Measurements from ENCODE around the gene CDK19. TPM values are rescaled to one million over a fixed set of nuclear protein-coding genes. Genes with fewer than 3 reads are reported as not detected.

Gene CDK19
- total and polyA plus RNA-seq, 2 of the 13 experiments (the other 11 are each of a cell fraction or from before 2014, with no cell fraction given), result 13.4 to 27.0 TPM

- no peak for TF ChIP-seq ZNF180 (CRISPR knock-in tag; IDR thresholded peaks at IDR 0.05; ENCODE audit: borderline replicate concordance, low read depth)
- no peak for TF ChIP-seq ZNF746 (CRISPR knock-in tag; IDR thresholded peaks at IDR 0.05)
- no peak for TF ChIP-seq BRCA1 (CRISPR knock-in tag; IDR thresholded peaks at IDR 0.05)
- TF ChIP-seq NCOA5 (CRISPR knock-in tag; IDR thresholded peaks at IDR 0.05), result no peak
- no peak for TF ChIP-seq CENPBD1 (CRISPR knock-in tag; IDR thresholded peaks at IDR 0.05; ENCODE audit: borderline replicate concordance, low read depth)
- no peak for TF ChIP-seq ZNF747 (CRISPR knock-in tag; IDR thresholded peaks at IDR 0.05; ENCODE audit: borderline replicate concordance)
- TF ChIP-seq ZNF383 (CRISPR knock-in tag; IDR thresholded peaks at IDR 0.05; ENCODE audit: borderline replicate concordance), result no peak
- TF ChIP-seq ZNF776 (CRISPR knock-in tag; IDR thresholded peaks at IDR 0.05), result no peak
- TF ChIP-seq ZMYM2 (CRISPR knock-in tag; IDR thresholded peaks at IDR 0.05), result no peak
- no peak for TF ChIP-seq NAIF1 (CRISPR knock-in tag; IDR thresholded peaks at IDR 0.05; ENCODE audit: borderline replicate concordance)
- TF ChIP-seq, protein P1, sequence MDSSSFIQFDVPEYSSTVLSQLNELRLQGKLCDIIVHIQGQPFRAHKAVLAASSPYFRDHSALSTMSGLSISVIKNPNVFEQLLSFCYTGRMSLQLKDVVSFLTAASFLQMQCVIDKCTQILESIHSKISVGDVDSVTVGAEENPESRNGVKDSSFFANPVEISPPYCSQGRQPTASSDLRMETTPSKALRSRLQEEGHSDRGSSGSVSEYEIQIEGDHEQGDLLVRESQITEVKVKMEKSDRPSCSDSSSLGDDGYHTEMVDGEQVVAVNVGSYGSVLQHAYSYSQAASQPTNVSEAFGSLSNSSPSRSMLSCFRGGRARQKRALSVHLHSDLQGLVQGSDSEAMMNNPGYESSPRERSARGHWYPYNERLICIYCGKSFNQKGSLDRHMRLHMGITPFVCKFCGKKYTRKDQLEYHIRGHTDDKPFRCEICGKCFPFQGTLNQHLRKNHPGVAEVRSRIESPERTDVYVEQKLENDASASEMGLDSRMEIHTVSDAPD (CRISPR knock-in tag; IDR thresholded peaks at IDR 0.05), result no peak
- no peak for TF ChIP-seq HCFC1 (IDR thresholded peaks at IDR 0.05; ENCODE audit: low read depth, low read length)
- peak; percentile 53; the same call in 1 of the 2 replicates for TF ChIP-seq SIX4 (CRISPR knock-in tag; IDR thresholded peaks at IDR 0.05)
- TF ChIP-seq HNF4A (CRISPR knock-in tag; IDR thresholded peaks at IDR 0.05), result peak; percentile 72
- no peak for TF ChIP-seq SKIL (CRISPR knock-in tag; IDR thresholded peaks at IDR 0.05; ENCODE audit: borderline replicate concordance)
- TF ChIP-seq TAF1 (CRISPR knock-in tag; IDR thresholded peaks at IDR 0.05), result no peak
- TF ChIP-seq, protein P2, sequence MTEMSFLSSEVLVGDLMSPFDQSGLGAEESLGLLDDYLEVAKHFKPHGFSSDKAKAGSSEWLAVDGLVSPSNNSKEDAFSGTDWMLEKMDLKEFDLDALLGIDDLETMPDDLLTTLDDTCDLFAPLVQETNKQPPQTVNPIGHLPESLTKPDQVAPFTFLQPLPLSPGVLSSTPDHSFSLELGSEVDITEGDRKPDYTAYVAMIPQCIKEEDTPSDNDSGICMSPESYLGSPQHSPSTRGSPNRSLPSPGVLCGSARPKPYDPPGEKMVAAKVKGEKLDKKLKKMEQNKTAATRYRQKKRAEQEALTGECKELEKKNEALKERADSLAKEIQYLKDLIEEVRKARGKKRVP (CRISPR knock-in tag; IDR thresholded peaks at IDR 0.05), result 0 out of 4 replicates have a peak, but pooled peaks of 1 of the 2 experiments have one; percentile 37
- TF ChIP-seq SALL1 (CRISPR knock-in tag; IDR thresholded peaks at IDR 0.05), result no peak
- TF ChIP-seq AKAP8 (CRISPR knock-in tag; IDR thresholded peaks at IDR 0.05), result no peak
These were observed 133.5 kb downstream of the CDK19 start (continued) for GRCh38 chr6:110681543-110682459.

Data from HepG2 (cell line).